ENCODE data around the gene SGK1.

GRCh38 chr6:134161041-134161440, 156.9 kb downstream of the SGK1 start:
- TF ChIP-seq CTCF (IDR thresholded peaks at IDR 0.05): no peak
- TF ChIP-seq POLR2A (IDR thresholded peaks at IDR 0.05): no peak

Data from testis (tissue), 2 donors.